Measurements from ENCODE around the gene RAD18. TPM values are rescaled to one million over a fixed set of nuclear protein-coding genes. Genes with fewer than 3 reads are reported as not detected.

Gene RAD18
- total and polyA plus RNA-seq, 4 donors = 1.2 to 9.0 (median 4.3) TPM

GRCh38 chr3:8976540-8977182 is 13.4 kb upstream of the RAD18 start:
- H3K4me1 ChIP-seq (ENCODE audit: control insufficient read depth in 4 of 4, insufficient read depth in 4 of 4, low read length in 3 of 4) = peaks cover 0 to 4% (median 2%) of the 10 kb centered on the region in 4 donors
- no peaks in the 10 kb centered on the region for H3K36me3 ChIP-seq (ENCODE audit: control insufficient read depth in 4 of 4, insufficient read depth in 3 of 4, low read depth in 1 of 4, low read length in 3 of 4)
- no peak overlapping the region for H3K27ac ChIP-seq (ENCODE audit: low read depth in 1 of 2, low read length in 2 of 2)
- no peaks in the 10 kb centered on the region for H3K27me3 ChIP-seq (ENCODE audit: control insufficient read depth in 4 of 4, insufficient read depth in 4 of 4, low read length in 3 of 4)
- TF ChIP-seq EGR1 (IDR thresholded peaks at IDR 0.05; ENCODE audit: low read depth in 2 of 2) (no peak), RAD21 (IDR thresholded peaks at IDR 0.05) (no peak), JUND (IDR thresholded peaks at IDR 0.05) (no peak), FOXA2 (IDR thresholded peaks at IDR 0.05) (no peak), HNF4G (IDR thresholded peaks at IDR 0.05) (no peak), NR2F2 (IDR thresholded peaks at IDR 0.05) (no peak), MAX (IDR thresholded peaks at IDR 0.05) (no peak), TAF1 (conservative IDR thresholded peaks at IDR 0.05) (no peak), RXRA (IDR thresholded peaks at IDR 0.05) (no peak), HNF4A (conservative IDR thresholded peaks at IDR 0.05) (no peak), FOXA1 (IDR thresholded peaks at IDR 0.05) (no peak), GABPA (IDR thresholded peaks at IDR 0.05 in 1 of 2, conservative IDR thresholded peaks at IDR 0.05 in 1 of 2) (no peak)
- TF ChIP-seq, protein P1, sequence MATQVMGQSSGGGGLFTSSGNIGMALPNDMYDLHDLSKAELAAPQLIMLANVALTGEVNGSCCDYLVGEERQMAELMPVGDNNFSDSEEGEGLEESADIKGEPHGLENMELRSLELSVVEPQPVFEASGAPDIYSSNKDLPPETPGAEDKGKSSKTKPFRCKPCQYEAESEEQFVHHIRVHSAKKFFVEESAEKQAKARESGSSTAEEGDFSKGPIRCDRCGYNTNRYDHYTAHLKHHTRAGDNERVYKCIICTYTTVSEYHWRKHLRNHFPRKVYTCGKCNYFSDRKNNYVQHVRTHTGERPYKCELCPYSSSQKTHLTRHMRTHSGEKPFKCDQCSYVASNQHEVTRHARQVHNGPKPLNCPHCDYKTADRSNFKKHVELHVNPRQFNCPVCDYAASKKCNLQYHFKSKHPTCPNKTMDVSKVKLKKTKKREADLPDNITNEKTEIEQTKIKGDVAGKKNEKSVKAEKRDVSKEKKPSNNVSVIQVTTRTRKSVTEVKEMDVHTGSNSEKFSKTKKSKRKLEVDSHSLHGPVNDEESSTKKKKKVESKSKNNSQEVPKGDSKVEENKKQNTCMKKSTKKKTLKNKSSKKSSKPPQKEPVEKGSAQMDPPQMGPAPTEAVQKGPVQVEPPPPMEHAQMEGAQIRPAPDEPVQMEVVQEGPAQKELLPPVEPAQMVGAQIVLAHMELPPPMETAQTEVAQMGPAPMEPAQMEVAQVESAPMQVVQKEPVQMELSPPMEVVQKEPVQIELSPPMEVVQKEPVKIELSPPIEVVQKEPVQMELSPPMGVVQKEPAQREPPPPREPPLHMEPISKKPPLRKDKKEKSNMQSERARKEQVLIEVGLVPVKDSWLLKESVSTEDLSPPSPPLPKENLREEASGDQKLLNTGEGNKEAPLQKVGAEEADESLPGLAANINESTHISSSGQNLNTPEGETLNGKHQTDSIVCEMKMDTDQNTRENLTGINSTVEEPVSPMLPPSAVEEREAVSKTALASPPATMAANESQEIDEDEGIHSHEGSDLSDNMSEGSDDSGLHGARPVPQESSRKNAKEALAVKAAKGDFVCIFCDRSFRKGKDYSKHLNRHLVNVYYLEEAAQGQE (IDR thresholded peaks at IDR 0.05) = no peak
- TF ChIP-seq, protein P2, sequence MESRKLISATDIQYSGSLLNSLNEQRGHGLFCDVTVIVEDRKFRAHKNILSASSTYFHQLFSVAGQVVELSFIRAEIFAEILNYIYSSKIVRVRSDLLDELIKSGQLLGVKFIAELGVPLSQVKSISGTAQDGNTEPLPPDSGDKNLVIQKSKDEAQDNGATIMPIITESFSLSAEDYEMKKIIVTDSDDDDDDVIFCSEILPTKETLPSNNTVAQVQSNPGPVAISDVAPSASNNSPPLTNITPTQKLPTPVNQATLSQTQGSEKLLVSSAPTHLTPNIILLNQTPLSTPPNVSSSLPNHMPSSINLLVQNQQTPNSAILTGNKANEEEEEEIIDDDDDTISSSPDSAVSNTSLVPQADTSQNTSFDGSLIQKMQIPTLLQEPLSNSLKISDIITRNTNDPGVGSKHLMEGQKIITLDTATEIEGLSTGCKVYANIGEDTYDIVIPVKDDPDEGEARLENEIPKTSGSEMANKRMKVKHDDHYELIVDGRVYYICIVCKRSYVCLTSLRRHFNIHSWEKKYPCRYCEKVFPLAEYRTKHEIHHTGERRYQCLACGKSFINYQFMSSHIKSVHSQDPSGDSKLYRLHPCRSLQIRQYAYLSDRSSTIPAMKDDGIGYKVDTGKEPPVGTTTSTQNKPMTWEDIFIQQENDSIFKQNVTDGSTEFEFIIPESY (IDR thresholded peaks at IDR 0.05) = no peak
- TF ChIP-seq, protein P3, sequence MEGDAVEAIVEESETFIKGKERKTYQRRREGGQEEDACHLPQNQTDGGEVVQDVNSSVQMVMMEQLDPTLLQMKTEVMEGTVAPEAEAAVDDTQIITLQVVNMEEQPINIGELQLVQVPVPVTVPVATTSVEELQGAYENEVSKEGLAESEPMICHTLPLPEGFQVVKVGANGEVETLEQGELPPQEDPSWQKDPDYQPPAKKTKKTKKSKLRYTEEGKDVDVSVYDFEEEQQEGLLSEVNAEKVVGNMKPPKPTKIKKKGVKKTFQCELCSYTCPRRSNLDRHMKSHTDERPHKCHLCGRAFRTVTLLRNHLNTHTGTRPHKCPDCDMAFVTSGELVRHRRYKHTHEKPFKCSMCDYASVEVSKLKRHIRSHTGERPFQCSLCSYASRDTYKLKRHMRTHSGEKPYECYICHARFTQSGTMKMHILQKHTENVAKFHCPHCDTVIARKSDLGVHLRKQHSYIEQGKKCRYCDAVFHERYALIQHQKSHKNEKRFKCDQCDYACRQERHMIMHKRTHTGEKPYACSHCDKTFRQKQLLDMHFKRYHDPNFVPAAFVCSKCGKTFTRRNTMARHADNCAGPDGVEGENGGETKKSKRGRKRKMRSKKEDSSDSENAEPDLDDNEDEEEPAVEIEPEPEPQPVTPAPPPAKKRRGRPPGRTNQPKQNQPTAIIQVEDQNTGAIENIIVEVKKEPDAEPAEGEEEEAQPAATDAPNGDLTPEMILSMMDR (IDR thresholded peaks at IDR 0.05; ENCODE audit: low read depth, low read length, missing input control) = no peak
- no peaks in the 10 kb centered on the region for H3K9me3 ChIP-seq (ENCODE audit: control insufficient read depth in 4 of 4, low read length in 3 of 4)
- no peak for DNase-seq (ENCODE audit: low spot score)
- no peak overlapping the region for H3K9ac ChIP-seq (ENCODE audit: low read depth in 1 of 2, low read length in 2 of 2)
- H3K4me3 ChIP-seq (ENCODE audit: low read depth in 1 of 3, low read length in 3 of 3) = no peak overlapping the region
- WGBS = 85% methylated on average over 6 of the region's 6 CpGs

Measured in liver (tissue), 9 donors.